GM18517 (cell line): Measurements from ENCODE around the gene CD46.

Experiments
- ATAC-seq: cut with Tn5 transposase; IDR thresholded peaks from one replicate; pipeline ENCODE4 v1.9.1; 2021; ENCODE audit warnings: mild to moderate bottlenecking, moderate library complexity; ENCODE audit not compliant: unreplicated experiment

The CD46 gene

DNA sequence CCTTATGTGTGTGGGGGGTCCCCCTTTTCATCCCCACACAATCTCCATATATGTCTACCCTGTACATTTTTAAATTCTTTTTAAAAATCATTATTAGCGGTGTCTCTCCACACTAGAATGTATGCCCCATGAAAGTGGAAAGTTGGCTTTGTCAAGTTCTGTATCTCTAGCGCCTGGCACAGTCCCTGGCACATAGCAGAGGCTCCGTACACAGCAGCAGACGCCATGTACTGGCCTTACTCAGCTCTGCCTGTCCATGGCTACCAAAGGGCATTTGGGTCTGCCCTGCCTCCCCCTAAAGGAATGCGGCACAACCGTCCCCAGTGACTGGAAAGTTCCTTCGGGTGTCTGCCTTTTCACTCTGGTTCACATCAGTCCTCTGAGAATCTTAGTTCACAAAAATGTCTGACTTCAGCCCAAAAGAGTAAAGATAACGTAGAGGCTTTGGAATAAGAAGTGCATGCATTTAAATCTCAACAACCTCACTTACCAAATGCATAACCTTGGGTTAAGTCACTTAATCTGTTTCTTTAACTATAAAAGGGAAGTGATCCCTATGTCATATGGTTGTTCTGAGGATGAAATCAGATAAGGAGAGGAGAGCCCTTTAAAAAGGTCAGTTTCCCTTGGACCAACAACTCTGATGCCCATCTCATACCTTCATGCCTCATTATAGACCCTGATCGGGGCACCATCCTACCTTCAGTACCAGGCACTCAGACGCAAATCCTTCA is 61.1 kb downstream of the CD46 start:
- no peak for ATAC-seq

DNA sequence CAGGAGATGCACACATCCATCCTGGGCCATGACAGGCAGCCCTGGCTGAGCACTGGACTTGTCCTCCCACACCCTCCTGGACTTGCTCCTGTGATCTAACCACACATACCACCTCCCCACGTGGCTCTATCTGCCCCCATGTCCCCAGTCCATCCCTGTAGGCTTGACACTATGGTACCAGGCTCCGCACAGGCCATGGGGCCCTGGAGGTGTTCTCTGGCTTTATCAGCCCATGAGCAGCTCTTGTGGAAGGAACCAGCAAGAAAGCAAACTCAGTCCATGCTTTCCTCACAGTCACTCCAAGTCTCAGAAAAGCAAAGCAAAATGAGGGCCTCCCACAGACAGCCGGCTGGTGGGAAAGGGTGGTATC is 61.6 kb downstream of the CD46 start:
- no peak for ATAC-seq

DNA sequence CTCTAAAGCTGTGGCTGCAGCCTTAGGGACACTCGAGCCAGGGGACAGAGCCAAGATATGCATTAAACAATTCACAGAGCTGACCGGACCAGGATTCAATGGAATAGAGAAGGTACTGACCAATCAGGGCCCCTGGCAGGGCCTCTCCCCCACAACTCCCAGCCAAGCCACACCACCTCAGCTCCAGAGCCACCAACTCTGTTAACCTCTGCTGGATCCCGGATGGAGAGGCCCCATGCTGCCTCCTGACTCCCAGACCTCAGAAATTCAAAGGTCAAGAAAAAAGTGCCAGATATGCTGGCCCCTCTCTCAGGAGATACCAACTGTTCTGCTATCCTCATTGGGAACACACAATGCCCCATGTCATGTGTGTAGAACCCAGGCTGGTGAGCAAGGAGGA is 62.1 kb downstream of the CD46 start:
- no peak for ATAC-seq

DNA sequence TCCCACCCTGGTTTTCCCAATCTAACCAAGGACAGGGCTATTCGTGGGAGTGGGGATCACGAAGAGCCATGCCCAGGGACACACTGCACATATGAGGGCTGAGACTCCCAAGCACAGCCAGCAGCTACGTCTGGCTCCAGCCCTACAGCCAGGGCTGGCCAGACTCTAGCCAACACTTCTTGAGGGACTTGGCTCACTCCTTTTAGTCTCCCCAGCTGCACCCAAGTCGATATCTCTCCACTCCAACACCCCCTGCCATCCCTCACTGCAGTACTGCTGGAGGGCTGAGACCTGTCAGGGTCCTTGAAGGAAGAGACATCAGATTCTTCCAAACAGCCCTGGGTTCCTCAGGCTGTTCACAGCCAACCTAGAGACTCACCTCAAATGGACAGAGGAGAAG is 62.6 kb downstream of the CD46 start:
- no peak for ATAC-seq

DNA sequence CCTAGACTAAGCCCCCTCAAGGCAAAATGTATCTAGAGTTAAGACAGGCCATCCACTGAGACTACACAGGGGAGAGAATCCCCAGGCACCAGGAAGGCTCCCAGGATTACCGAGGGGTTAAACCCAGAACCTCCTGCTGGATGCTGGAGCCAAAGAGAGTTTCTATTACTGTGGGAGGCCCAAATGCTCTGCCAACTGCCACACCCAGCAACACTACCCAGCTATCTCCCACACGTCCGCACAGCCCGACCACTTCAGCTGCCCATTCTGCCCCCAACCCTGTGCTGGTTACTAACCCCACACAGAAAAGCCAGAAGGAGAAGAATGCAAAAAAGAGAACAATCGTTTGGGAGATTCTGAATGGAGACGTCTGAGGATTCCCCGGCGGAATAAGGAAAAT is 63.6 kb downstream of the CD46 start:
- no peak for ATAC-seq

DNA sequence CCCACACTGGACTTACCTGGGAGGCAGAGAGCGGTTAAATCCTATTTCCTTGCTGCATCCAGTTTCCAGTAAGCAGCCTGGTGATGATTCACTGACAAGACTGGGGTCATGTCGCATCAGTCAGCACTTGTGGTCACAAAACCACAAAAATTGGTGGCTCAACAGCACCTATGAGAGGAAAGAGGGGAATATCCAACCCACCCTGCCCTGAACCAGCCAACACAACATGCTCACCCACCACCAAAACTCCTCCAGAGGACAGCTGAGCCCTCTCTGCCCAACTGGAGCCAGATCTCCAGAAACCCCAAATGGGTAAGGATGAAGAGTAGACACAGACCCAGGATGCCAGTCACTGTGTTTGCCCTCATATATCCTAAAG is 64.0 kb downstream of the CD46 start:
- no peak for ATAC-seq

DNA sequence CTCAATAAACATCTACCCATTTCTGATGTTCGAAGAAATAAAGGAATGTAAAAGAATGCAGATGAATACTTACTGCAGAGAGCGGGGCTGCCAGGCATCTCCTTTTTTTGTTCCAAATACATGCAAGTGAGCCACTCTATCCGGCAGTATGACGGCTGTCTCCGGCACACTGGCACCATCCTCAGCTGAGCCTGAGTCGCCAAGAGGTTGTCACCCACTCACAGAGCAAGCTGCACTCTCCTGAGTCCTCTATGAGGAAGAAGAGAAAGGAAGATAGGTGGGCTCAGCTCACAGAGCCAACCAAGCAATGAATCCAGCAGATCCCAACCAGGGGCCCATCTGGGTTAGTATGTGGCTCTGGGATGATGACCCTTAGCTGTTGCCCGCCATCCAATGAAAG is 65.3 kb downstream of the CD46 start:
- ATAC-seq, result no peak

DNA sequence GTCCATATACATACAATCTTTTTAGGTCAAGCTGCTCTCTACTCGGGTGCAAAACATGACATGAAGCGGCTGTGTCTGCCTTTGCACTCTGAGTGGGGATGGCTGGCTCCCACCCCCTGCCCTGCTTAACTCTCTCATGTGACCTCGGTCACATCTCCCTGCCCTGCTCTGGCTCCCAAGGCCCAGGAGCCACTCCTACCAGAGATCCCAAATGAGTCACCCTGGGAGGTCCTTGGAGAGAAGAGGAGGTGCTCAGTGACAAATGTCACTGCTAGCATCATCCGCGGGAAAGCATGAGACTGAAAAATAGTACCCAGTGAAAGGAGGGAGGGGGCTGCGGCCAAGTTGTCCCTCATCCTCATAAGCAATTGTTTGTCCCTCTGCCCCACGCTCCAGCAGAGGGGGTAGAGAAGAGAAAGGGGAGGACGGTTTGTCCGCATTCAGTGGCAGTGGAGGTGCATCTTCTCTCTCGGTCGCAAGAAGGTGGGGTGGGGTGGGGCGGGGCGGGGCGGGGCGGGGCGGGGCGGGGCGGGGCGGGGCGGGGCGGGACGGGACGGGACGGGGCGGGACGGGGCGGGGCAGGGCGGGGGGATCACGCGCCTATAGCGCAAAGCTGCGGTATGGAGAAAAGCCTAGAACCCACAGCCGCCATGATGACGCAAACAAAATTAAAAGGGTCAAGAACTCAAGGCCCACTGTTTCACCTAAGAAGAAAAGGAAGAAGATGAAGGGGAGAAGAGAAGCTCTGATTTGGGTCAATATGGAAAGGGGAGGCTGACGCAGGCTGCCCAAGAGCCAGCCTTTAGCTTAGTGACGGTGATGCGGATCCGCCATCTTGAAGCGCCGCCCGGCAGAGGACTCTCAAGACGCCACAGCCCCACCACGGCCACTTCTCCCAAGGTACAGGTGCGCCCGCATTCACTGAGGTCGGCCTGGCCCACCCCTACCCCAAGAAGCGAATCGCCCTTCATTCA is 66.2 kb downstream of the CD46 start:
- no peak for ATAC-seq

DNA sequence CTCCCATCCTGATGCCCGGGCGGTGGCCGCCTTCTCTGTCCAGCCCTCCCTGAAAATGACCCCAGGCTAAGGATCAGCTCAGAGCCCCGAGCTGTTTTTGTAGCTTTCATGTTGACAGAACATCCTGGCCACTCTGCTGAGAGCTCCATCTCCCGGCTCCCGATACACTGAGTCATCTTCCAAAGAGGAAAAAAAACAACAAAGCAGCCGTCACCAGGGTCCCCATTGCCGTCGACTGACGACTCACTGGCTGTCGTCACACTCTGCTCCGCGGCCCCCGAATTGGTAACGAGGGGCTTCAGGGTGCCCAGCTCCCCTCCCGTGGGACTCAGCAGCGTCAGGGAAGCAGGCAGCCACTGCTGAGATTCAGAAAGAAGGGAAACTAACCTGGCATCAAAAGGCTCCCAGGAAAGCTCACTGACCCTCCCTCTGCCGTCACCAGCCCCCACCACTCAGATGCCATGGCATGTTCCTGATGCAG is 67.2 kb downstream of the CD46 start:
- no peak for ATAC-seq

DNA sequence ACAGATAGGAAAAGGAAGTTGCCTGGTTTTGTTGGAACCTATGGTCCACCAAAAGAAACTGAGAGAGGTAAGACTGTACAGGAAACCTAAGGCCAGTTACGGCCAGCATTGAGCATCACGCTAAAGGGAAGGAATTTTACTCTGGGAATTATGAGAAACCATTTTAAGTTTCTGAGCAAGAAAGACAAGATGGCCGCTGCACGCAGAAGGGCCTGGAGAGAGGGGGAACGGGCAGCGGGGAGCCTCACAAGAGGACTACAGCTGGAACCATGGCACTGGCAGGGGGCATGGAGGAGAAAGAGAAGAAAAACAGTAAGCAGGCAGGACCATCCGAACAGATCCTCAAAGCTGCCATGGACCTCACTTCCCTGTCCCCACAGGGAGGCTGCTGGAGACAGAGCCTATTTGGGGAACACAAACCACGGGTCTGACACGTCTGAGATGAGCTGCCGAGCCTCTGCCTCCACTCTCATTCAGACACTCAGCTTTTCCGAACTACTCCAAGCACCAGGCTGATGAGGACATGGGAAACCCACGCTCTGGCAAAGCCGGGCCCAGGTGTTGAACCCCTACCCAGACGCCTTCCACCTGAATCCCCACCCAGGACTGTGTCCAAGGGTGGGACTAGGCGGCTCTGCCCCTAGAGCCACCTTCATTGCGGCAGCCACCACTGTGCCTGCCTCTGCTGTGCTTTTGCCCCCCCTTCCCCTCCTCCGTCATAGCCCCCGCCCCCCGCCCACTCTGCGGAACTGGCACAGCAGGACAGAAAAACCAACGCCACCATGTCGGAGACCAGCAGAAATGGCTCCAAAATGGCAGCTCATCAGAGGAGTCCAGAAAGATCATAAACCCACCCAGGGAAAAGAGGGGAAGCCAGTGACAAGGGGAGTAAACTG is 69.0 kb downstream of the CD46 start:
- no peak for ATAC-seq

DNA sequence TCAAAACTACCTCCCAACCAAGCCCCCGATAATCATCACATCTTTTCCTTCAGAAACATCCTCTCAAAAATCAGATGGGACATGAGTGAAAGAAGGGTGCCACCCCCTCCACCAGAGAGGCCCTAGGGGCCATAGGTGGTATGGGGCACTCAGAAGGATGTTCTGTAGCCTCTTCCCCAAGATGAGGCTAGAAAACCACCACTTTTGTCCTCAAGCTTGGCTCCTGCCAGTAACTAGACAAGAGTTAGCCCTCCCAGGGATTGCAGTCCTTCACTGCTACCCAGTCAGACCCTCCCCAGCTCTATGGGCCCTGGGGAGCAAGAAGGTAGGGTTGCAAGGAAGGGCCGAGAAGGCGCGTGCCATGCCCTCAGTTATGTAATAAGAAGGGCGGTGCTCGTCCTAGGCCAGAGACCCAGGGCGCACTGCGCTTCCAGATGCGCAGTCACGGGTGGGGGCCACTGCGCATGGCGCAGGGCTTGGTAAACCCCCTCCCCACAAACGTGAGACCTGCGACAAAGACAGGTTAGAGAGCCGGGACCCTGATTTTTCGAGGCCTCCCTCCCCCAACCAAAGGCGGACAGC is 69.7 kb downstream of the CD46 start:
- ATAC-seq, result no peak

DNA sequence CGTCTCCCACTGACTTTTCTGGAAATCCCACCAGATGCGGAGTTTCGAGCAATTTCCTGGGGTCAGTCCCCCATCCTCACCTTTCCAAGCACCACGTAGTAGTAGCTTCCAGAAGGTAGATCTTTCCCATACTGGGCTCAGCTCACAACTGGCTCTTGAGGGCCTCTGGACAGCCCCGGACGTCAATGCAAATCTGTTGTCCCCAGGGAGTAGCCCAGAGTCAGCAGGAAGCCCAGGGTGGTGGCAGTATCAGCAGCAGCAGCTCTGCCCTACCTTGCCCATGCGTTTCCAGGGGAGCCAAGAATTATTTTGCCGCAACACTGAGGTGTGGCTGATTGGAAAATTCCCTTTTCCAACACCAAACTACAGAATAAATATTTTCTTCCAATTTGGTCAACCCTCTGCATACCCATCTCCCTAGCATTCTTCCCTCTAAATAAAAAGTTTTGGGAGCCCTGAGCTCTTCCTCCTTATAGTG is 70.3 kb downstream of the CD46 start:
- no peak for ATAC-seq

DNA sequence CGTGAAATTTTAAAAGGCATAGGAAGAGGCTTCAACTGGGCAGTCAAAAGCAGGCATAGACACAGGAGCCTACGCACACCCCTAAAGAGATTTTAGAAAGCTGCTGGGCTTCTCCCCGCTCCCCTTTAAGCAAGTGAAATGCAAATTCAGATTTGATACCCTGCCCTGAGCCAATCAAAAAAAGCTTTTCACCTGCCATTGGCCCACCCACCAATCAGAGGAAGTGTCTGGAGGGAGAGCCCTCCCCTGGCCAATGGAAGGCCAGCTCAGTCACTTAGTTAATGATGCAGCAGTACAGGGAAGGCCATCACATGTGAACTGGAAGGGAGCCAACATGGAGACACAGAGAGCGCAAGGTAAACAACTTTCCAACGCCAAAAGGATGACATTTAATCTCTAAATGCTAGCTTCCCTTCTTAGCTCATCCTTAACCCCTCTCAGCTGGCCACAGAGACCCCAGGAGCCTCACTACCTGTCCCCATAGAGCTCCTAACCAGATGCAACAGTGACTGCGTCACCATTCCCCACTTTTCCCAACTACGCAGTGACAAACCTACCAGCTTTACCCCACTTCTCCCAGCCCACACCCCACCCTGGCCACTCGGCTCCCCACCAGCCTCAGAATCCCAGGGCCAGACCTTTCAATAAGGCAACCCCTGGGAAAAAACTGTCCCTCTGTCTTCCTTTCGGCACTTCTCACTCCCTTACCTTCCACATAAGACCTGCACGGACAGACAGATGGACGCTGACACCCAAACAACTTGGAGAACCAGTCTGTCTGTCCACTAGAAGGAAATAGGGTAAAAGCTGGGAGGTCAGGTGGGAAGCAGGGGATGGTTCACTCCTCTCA is 71.0 kb downstream of the CD46 start:
- peak; percentile 57 for ATAC-seq

DNA sequence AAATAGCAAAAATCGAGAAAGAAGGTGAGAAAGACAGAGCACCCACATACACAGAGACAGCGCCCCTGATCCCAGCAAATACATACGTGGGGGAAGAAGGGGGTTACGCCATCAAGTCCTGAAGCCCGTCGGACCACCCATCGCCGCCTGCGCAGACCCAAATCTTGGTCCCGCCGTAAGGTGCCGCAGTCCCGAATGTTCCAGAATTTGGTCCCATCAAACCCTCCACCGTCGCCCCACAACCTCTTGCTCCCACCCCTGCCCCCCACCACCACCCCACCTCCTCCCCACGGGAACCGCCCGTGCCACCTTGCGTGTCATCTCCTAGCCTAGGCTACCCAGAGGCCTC is 71.7 kb downstream of the CD46 start:
- no peak for ATAC-seq

DNA sequence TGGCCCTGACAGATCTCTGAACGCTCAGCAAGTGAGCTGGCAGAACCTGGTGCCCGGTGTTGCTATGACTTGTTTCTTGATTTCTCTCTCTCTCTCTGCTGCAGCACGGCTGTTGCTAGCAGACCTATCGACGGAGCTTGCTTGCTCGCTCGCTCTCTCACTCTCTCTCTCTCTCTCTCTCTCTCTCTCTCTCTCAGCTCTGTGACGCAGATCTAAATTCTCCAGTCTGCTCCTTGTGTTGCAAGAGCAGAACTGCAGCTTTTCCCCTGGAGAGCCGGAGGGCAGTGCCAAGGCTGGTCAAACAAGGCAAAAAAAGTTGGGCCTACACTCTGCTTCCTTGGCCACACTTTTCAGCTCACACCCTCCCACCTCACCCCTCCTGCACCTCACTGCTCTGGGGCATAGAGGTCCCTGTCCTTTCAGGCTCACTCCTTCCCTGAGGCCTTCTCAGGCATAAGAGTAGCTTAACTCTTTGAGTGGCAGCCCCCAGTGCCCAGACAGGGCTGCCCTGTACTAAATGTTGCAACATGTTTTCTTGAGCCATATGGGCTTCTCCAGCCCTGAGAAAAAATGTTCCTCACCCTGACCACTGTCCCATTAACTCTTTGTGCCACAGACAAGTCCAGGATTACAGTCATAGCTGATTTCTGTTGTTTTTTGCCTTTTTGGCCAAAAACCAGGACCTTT is 72.2 kb downstream of the CD46 start:
- ATAC-seq, result peak; percentile 32

DNA sequence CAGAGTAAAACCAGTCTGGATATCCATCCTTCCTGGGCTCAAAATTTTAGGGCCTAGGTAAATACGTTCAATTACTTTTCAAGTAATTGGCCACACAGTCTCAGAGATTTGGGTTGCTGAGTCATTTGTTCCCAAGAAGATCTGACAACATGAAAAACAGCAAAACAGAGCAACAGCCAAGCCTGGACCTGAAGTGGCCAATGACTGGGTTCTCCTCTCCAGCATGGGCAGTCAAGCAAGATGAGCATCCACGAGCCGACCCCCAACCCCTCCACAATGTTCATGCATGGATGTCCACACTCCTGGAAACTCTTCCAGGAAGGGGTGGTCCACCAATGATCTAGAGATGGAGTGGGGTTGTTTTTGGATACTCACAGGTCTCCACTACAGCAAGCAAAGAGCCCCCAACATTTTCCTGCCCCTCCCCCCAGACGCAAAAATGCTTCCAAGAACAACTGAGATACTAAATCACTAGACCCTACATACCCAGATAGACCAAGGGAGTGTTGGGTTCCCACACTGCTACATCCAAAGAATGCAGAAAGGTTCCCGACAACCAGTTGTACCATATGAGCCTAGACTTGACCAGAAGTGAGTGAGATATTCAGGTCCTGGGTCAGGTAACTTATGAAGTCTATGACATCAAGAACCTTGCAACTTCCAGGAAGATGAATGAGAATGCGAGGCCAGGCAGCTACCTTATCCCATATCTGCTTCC is 73.0 kb downstream of the CD46 start:
- ATAC-seq, result no peak

DNA sequence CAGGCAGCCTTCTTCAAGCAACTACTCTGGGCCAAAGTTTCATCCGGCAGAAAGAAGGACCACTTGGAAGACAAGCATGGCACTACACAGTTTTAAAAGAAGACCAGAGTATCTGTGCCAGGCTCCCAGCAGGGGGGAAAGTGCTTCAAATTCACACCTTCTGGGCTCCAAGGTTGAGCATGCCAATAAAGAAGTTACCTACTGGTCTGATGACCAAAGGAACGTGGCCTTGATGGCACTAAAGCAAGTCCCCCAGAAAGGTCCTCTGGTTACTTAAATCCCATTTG is 73.5 kb downstream of the CD46 start:
- no peak for ATAC-seq

DNA sequence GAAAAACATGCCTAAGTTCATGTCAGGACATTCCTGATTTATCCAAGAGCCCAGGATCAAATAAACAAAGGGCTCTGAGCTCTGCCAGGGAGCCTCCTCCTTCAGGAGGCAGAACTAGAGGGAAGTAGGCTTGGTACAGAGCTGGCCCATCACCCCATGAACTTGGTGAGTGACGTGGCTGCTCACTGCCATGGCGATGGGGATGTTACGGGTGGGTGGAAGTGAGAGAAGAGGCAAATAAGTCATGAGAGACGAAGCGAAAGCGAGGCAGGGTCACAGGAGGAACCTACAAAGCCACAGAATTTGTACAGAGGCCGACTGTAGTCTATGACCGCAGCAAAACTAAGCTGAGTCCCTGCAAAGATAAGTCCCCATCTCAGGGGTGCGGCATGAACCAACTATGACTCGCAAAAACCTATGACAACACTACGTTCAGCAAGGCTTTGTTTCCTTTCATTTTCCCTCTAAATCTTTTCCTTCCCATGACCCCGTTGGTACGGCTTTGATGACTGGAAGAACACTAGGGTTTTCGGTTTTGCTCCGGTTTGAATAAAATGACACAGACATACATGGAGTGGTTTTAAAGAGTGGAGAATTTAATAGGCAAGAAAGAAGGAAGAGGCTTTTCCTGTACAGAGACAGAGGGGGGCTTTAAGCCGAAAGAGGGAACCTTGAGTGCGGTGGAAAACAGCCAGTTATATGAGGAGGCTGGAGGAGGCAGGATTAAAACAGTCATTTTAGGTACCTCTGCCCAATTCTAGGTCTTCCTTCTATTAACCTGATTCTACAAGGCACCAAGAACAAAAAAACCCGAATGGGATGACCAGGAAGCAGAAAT is 74.1 kb downstream of the CD46 start:
- peak; percentile 79 for ATAC-seq
